Breast epithelium (tissue), 4 donors: ENCODE data around the gene KLF18. TPM values are rescaled to one million over a fixed set of nuclear protein-coding genes. Genes with fewer than 3 reads are reported as not detected.

ENCODE experiments used
- DNase-seq, 2 donors: peaks; one replicate each; pipeline ENCODE4 v3.0.0-alpha.2; 2019; ENCODE audit warnings: low spot score in 2 of 2
- H3K27ac ChIP-seq, 2 donors: fragments of 200-600 bp; sonication (generic) in 1 of 2; one replicate each; pipeline ENCODE4 v1.5.1; 2016 to 2019; ENCODE audit warnings: mild to moderate bottlenecking in 1 of 2
- H3K27me3 ChIP-seq, 2 donors: fragments of 200-600 bp; sonication (generic) in 1 of 2; one replicate each; pipeline versions ENCODE4 v1.5.1 to v1.6.0; 2017 to 2019; ENCODE audit warnings: control low read depth in 1 of 2, mild to moderate bottlenecking in 1 of 2
- H3K36me3 ChIP-seq: fragments of 200-600 bp; one replicate; pipeline ENCODE4 v1.5.1; 2019
- H3K4me1 ChIP-seq, 2 donors: fragments of 200-600 bp; sonication (generic); one replicate each; pipeline ENCODE4 v1.5.1; 2016 to 2019; ENCODE audit warnings: control low read depth in 1 of 2
- H3K4me3 ChIP-seq, 3 donors: fragments of 200-600 bp; sonication (generic); 1 replicate in 2 of 3; 2 replicates in 1 of 3; pipeline ENCODE4 v1.5.1; 2016 to 2019; ENCODE audit warnings: mild to moderate bottlenecking in 3 of 3, moderate library complexity in 2 of 3
- H3K9me3 ChIP-seq, 2 donors: fragments of 200-600 bp; sonication (generic) in 1 of 2; one replicate each; pipeline ENCODE4 v1.5.1; 2016 to 2019; ENCODE audit warnings: control low read depth in 1 of 2
- CTCF ChIP-seq, 3 donors: fragments of 450-650 bp; IDR thresholded peaks; one replicate each; pipeline ENCODE4 v1.5.1; 2016 to 2017; ENCODE audit warnings: antibody characterized with exemption in 3 of 3, mild to moderate bottlenecking in 3 of 3, moderate library complexity in 3 of 3
- POLR2A ChIP-seq: fragments of 450-650 bp; IDR thresholded peaks from one replicate; pipeline ENCODE4 v1.6.1; 2016; ENCODE audit warnings: antibody characterized with exemption, mild to moderate bottlenecking, moderate library complexity
- POLR2AphosphoS5 ChIP-seq, 3 donors: sonication (generic); formaldehyde crosslinking; IDR thresholded peaks; one replicate each; pipeline ENCODE4 v1.6.1; 2017; ENCODE audit warnings: antibody characterized with exemption in 3 of 3
- intact Hi-C: fragments of 100-400 bp; cut with DNase I; formaldehyde crosslinking; loops from one replicate; pipeline ENCODE4 v1.15.1; 2023; ENCODE audit warnings: low total_unique reads
- total RNA-seq, 3 donors: library from RNA; depleted of rRNA; stranded (reverse); fragments of >200 nt; gene quantifications; one replicate each; pipeline ENCODE4 v1.1.0, GENCODE V29; 2016

The KLF18 gene
- total RNA-seq, 3 donors from 2014 or later: not detected

- intact Hi-C loops: no loop called here
- TF ChIP-seq POLR2A (no peak), POLR2AphosphoS5 (IDR thresholded peaks at IDR 0.05) (no peak), CTCF (IDR thresholded peaks at IDR 0.05) (no peak)
- no peaks in the 10 kb centered on the region for H3K9me3 ChIP-seq
- no peak for DNase-seq
- no peak overlapping the region for H3K27ac ChIP-seq
- no peaks in the 10 kb centered on the region for H3K4me1 ChIP-seq
- no peaks in the 10 kb centered on the region for H3K27me3 ChIP-seq
- no peak overlapping the region for H3K4me3 ChIP-seq
- H3K36me3 ChIP-seq: no peaks in the 10 kb centered on the region
Observed at GRCh38 chr1:44105810-44106209, 35.6 kb downstream of the KLF18 start.

GRCh38 chr1:44103270-44104131, 37.9 kb downstream of the KLF18 start:
- Histone ChIP-seq H3K9me3 (no peaks in the 10 kb centered on the region), H3K36me3 (no peaks in the 10 kb centered on the region), H3K4me3 (no peak overlapping the region), H3K27me3 (no peaks in the 10 kb centered on the region), H3K4me1 (no peaks in the 10 kb centered on the region), H3K27ac (no peak overlapping the region)
- DNase-seq: no peak
- intact Hi-C loops: no loop called here
- TF ChIP-seq POLR2A (no peak), POLR2AphosphoS5 (IDR thresholded peaks at IDR 0.05) (no peak), CTCF (IDR thresholded peaks at IDR 0.05) (no peak)

GRCh38 chr1:44101328-44101727, 40.1 kb downstream of the KLF18 start:
- Histone ChIP-seq H3K4me3 (no peak overlapping the region), H3K27ac (no peak overlapping the region), H3K9me3 (no peaks in the 10 kb centered on the region), H3K4me1 (no peaks in the 10 kb centered on the region), H3K27me3 (no peaks in the 10 kb centered on the region), H3K36me3 (no peaks in the 10 kb centered on the region)
- DNase-seq: no peak
- TF ChIP-seq POLR2A (no peak), CTCF (IDR thresholded peaks at IDR 0.05) (no peak), POLR2AphosphoS5 (IDR thresholded peaks at IDR 0.05) (no peak)
- intact Hi-C loops: no loop called here

GRCh38 chr1:44100183-44100868, 41.1 kb downstream of the KLF18 start:
- intact Hi-C loops: no loop called here
- TF ChIP-seq CTCF (IDR thresholded peaks at IDR 0.05) (no peak), POLR2AphosphoS5 (IDR thresholded peaks at IDR 0.05) (no peak), POLR2A (no peak)
- Histone ChIP-seq H3K27ac (no peak overlapping the region), H3K27me3 (no peaks in the 10 kb centered on the region), H3K4me3 (no peak overlapping the region), H3K4me1 (no peaks in the 10 kb centered on the region), H3K9me3 (no peaks in the 10 kb centered on the region), H3K36me3 (no peaks in the 10 kb centered on the region)
- DNase-seq: no peak

- Histone ChIP-seq H3K9me3 (no peaks in the 10 kb centered on the region), H3K4me3 (no peak overlapping the region), H3K27ac (no peak overlapping the region), H3K4me1 (no peaks in the 10 kb centered on the region), H3K36me3 (no peaks in the 10 kb centered on the region), H3K27me3 (no peaks in the 10 kb centered on the region)
- no peak for DNase-seq
- no peak for TF ChIP-seq POLR2A
- TF ChIP-seq CTCF (IDR thresholded peaks at IDR 0.05): no peak
- TF ChIP-seq POLR2AphosphoS5 (IDR thresholded peaks at IDR 0.05): no peak
- intact Hi-C loops: no loop called here
Observed at GRCh38 chr1:44094047-44094446, 47.4 kb downstream of the KLF18 start.
